T-helper 2 cell treated with Interferon-gamma antibody and Interleukin-4, amounts not matched to agents 5 μg/mL and 100 μg/mL, for 36 hours (primary cell): ENCODE measurements around the gene PDCD10.

Experiments
- DNase-seq: peaks from one replicate; pipeline ENCODE4 v3.0.0; 2021; ENCODE audit warnings: low spot score
- H3K27ac Mint-ChIP-seq: one replicate; pipeline ENCODE4 v1.8.0; 2021; ENCODE audit warnings: mild to moderate bottlenecking, mixed read lengths
- H3K27me3 Mint-ChIP-seq: one replicate; pipeline ENCODE4 v1.8.0; 2021; ENCODE audit warnings: low read depth, mixed read lengths
- H3K36me3 Mint-ChIP-seq: one replicate; pipeline ENCODE4 v1.8.0; 2021; ENCODE audit warnings: low read depth, mixed read lengths
- H3K4me1 Mint-ChIP-seq: one replicate; pipeline ENCODE4 v1.8.0; 2021; ENCODE audit warnings: low read depth, mixed read lengths
- H3K4me3 Mint-ChIP-seq: one replicate; pipeline ENCODE4 v1.8.0; 2022; ENCODE audit warnings: mild to moderate bottlenecking, moderate library complexity, mixed read lengths
- H3K9me3 Mint-ChIP-seq: one replicate; pipeline ENCODE4 v1.8.0; 2021; ENCODE audit warnings: mixed read lengths

Gene PDCD10

GRCh38 chr3:167679526-167679925 lies 55.2 kb downstream of the PDCD10 start:
- Mint-ChIP-seq H3K9me3 (peaks cover 28% of the 10 kb centered on the region), H3K36me3 (peaks cover 56% of the 10 kb centered on the region), H3K27me3 (no peaks in the 10 kb centered on the region), H3K27ac (no peak overlapping the region), H3K4me1 (no peaks in the 10 kb centered on the region), H3K4me3 (no peak overlapping the region)
- DNase-seq = no peak

GRCh38 chr3:167675848-167676247 lies 58.8 kb downstream of the PDCD10 start:
- no peaks in the 10 kb centered on the region for H3K27me3 Mint-ChIP-seq
- DNase-seq = no peak
- H3K4me1 Mint-ChIP-seq = no peaks in the 10 kb centered on the region
- peaks cover 28% of the 10 kb centered on the region for H3K9me3 Mint-ChIP-seq
- H3K4me3 Mint-ChIP-seq = no peak overlapping the region
- H3K36me3 Mint-ChIP-seq = peaks cover 52% of the 10 kb centered on the region
- no peak overlapping the region for H3K27ac Mint-ChIP-seq

- no peak overlapping the region for H3K4me3 Mint-ChIP-seq
- H3K36me3 Mint-ChIP-seq = peaks cover 41% of the 10 kb centered on the region
- DNase-seq = no peak
- no peaks in the 10 kb centered on the region for H3K27me3 Mint-ChIP-seq
- H3K9me3 Mint-ChIP-seq = peaks cover 28% of the 10 kb centered on the region
- H3K4me1 Mint-ChIP-seq = no peaks in the 10 kb centered on the region
- H3K27ac Mint-ChIP-seq = no peak overlapping the region
Measured at GRCh38 chr3:167673221-167673620, 61.5 kb downstream of the PDCD10 start.

GRCh38 chr3:167671878-167672427 lies 62.7 kb downstream of the PDCD10 start:
- Mint-ChIP-seq H3K4me1 (no peaks in the 10 kb centered on the region), H3K9me3 (peaks cover 23% of the 10 kb centered on the region), H3K36me3 (peaks cover 33% of the 10 kb centered on the region), H3K27ac (no peak overlapping the region), H3K27me3 (no peaks in the 10 kb centered on the region), H3K4me3 (no peak overlapping the region)
- no peak for DNase-seq

GRCh38 chr3:167669699-167670098 lies 65.0 kb downstream of the PDCD10 start:
- no peak for DNase-seq
- H3K9me3 Mint-ChIP-seq = peaks cover under 1% of the 10 kb centered on the region
- H3K36me3 Mint-ChIP-seq = peaks cover 11% of the 10 kb centered on the region
- H3K27me3 Mint-ChIP-seq = no peaks in the 10 kb centered on the region
- no peaks in the 10 kb centered on the region for H3K4me1 Mint-ChIP-seq
- no peak overlapping the region for H3K27ac Mint-ChIP-seq
- no peak overlapping the region for H3K4me3 Mint-ChIP-seq

- Mint-ChIP-seq H3K27ac (no peak overlapping the region), H3K4me3 (no peak overlapping the region), H3K27me3 (no peaks in the 10 kb centered on the region), H3K4me1 (no peaks in the 10 kb centered on the region), H3K36me3 (peaks cover 2% of the 10 kb centered on the region), H3K9me3 (no peaks in the 10 kb centered on the region)
- DNase-seq = no peak
Measured at GRCh38 chr3:167668651-167669050, 66.0 kb downstream of the PDCD10 start.

- DNase-seq = no peak
- Mint-ChIP-seq H3K4me3 (no peak overlapping the region), H3K36me3 (no peaks in the 10 kb centered on the region), H3K27ac (no peak overlapping the region), H3K4me1 (no peaks in the 10 kb centered on the region), H3K27me3 (no peaks in the 10 kb centered on the region), H3K9me3 (no peaks in the 10 kb centered on the region)
Measured at GRCh38 chr3:167666563-167666962, 68.1 kb downstream of the PDCD10 start.

GRCh38 chr3:167662919-167663400 lies 71.7 kb downstream of the PDCD10 start:
- no peak for DNase-seq
- Mint-ChIP-seq H3K27ac (no peak overlapping the region), H3K4me3 (no peak overlapping the region), H3K27me3 (peaks cover 3% of the 10 kb centered on the region), H3K36me3 (no peaks in the 10 kb centered on the region), H3K9me3 (no peaks in the 10 kb centered on the region), H3K4me1 (no peaks in the 10 kb centered on the region)

GRCh38 chr3:167657684-167658225 lies 76.9 kb downstream of the PDCD10 start:
- no peaks in the 10 kb centered on the region for H3K36me3 Mint-ChIP-seq
- peaks cover 3% of the 10 kb centered on the region for H3K27me3 Mint-ChIP-seq
- no peak overlapping the region for H3K27ac Mint-ChIP-seq
- no peak overlapping the region for H3K4me3 Mint-ChIP-seq
- H3K9me3 Mint-ChIP-seq = no peaks in the 10 kb centered on the region
- no peak for DNase-seq
- H3K4me1 Mint-ChIP-seq = no peaks in the 10 kb centered on the region

GRCh38 chr3:167656821-167657220 lies 77.9 kb downstream of the PDCD10 start:
- H3K27me3 Mint-ChIP-seq = peaks cover 3% of the 10 kb centered on the region
- no peak overlapping the region for H3K4me3 Mint-ChIP-seq
- H3K36me3 Mint-ChIP-seq = no peaks in the 10 kb centered on the region
- H3K27ac Mint-ChIP-seq = no peak overlapping the region
- DNase-seq = no peak
- no peaks in the 10 kb centered on the region for H3K4me1 Mint-ChIP-seq
- no peaks in the 10 kb centered on the region for H3K9me3 Mint-ChIP-seq

GRCh38 chr3:167653760-167654159 lies 80.9 kb downstream of the PDCD10 start, which contains the start of gene WDR49:
TSS of gene WDR49 (minus strand) at chr3:167653942. CDS start at chr3:167653425, 517 bp downstream.
- no peak within 1 kb of the TSS for H3K4me3 Mint-ChIP-seq
- H3K9me3 Mint-ChIP-seq = no peaks in the 10 kb centered on the region
- H3K27ac Mint-ChIP-seq = no peak within 1 kb of the TSS
- H3K36me3 Mint-ChIP-seq = no peaks in the 10 kb centered on the region
- no peaks in the 10 kb centered on the region for H3K4me1 Mint-ChIP-seq
- DNase-seq = no peak
- H3K27me3 Mint-ChIP-seq = no peaks in the 10 kb centered on the region

GRCh38 chr3:167653155-167653554 lies 81.5 kb downstream of the PDCD10 start:
- H3K36me3 Mint-ChIP-seq = no peaks in the 10 kb centered on the region
- H3K4me1 Mint-ChIP-seq = no peaks in the 10 kb centered on the region
- DNase-seq = no peak
- no peak overlapping the region for H3K27ac Mint-ChIP-seq
- H3K4me3 Mint-ChIP-seq = no peak overlapping the region
- no peaks in the 10 kb centered on the region for H3K9me3 Mint-ChIP-seq
- H3K27me3 Mint-ChIP-seq = no peaks in the 10 kb centered on the region

- Mint-ChIP-seq H3K27ac (no peak overlapping the region), H3K36me3 (no peaks in the 10 kb centered on the region), H3K9me3 (no peaks in the 10 kb centered on the region), H3K27me3 (no peaks in the 10 kb centered on the region), H3K4me1 (no peaks in the 10 kb centered on the region), H3K4me3 (no peak overlapping the region)
- DNase-seq = no peak
Measured at GRCh38 chr3:167651826-167652225, 82.9 kb downstream of the PDCD10 start.

GRCh38 chr3:167650459-167650858 lies 84.2 kb downstream of the PDCD10 start:
- H3K4me3 Mint-ChIP-seq = no peak overlapping the region
- no peaks in the 10 kb centered on the region for H3K27me3 Mint-ChIP-seq
- no peaks in the 10 kb centered on the region for H3K9me3 Mint-ChIP-seq
- H3K4me1 Mint-ChIP-seq = no peaks in the 10 kb centered on the region
- no peak for DNase-seq
- no peak overlapping the region for H3K27ac Mint-ChIP-seq
- no peaks in the 10 kb centered on the region for H3K36me3 Mint-ChIP-seq

GRCh38 chr3:167649746-167650145 lies 84.9 kb downstream of the PDCD10 start:
- H3K9me3 Mint-ChIP-seq = no peaks in the 10 kb centered on the region
- no peaks in the 10 kb centered on the region for H3K27me3 Mint-ChIP-seq
- H3K4me1 Mint-ChIP-seq = no peaks in the 10 kb centered on the region
- H3K4me3 Mint-ChIP-seq = no peak overlapping the region
- no peak for DNase-seq
- no peak overlapping the region for H3K27ac Mint-ChIP-seq
- no peaks in the 10 kb centered on the region for H3K36me3 Mint-ChIP-seq
